ENCODE measurements around the gene DIP2B. TPM values are rescaled to one million over a fixed set of nuclear protein-coding genes. Genes with fewer than 3 reads are reported as not detected.

The DIP2B gene
- total and polyA plus RNA-seq, 2 of the 13 experiments (the other 11 are each of a cell fraction or from before 2014, with no cell fraction given) = 32.1 to 35.8 TPM

GRCh38 chr12:50775251-50775650 lies 270.5 kb downstream of the DIP2B start (continued):
- TF ChIP-seq ZNF891 (CRISPR knock-in tag; IDR thresholded peaks at IDR 0.05) (no peak), ZKSCAN8 (CRISPR knock-in tag; IDR thresholded peaks at IDR 0.05; ENCODE audit: borderline replicate concordance) (no peak), CREBL2 (CRISPR knock-in tag; IDR thresholded peaks at IDR 0.05; ENCODE audit: borderline replicate concordance) (no peak), NR2F1 (CRISPR knock-in tag; IDR thresholded peaks at IDR 0.05) (no peak), ZNF205 (CRISPR knock-in tag; IDR thresholded peaks at IDR 0.05) (no peak), ZBTB8A (CRISPR knock-in tag; IDR thresholded peaks at IDR 0.05; ENCODE audit: borderline replicate concordance, low read depth) (no peak), HDAC1 (CRISPR knock-in tag; IDR thresholded peaks at IDR 0.05) (no peak), SNAPC5 (CRISPR knock-in tag; IDR thresholded peaks at IDR 0.05; ENCODE audit: borderline replicate concordance) (no peak), ZEB1 (IDR thresholded peaks at IDR 0.05; ENCODE audit: insufficient replicate concordance, low read depth) (no peak)

- intact Hi-C loops (cut with micrococcal nuclease; ENCODE audit: unreplicated experiment) = loop anchor here (1.0 kb wide), 1 partner anchor 11 kb away; no protein-coding TSS in a partner anchor
- in situ Hi-C loops (cut with HindIII; ENCODE audit: extremely low pct_ligation_motif_present, low pct_unique_long_range_greater_than_20kb) = no loop called here
- DNase-seq (ENCODE audit: low spot score) = no peak
- Histone ChIP-seq H3K4me3 (replicated peaks in 1 of 3; ENCODE audit: insufficient read depth in 1 of 3, low read depth in 2 of 3, low read length in 3 of 3) (no peak overlapping the region), H3K9me3 (ENCODE audit: low read length) (no peaks in the 10 kb centered on the region), H2AFZ (ENCODE audit: low read length) (no peak overlapping the region), H3K36me3 (replicated peaks in 1 of 2; ENCODE audit: control insufficient read depth in 1 of 2, insufficient read depth in 2 of 2, low read length in 2 of 2) (peaks cover 2 to 3% of the 10 kb centered on the region in 2 experiments; a peak in 2 of 5 replicates), H3K27ac (ENCODE audit: extremely low read length, insufficient read depth, low read length) (no peak overlapping the region), H3K4me2 (ENCODE audit: low read depth, low read length) (no peak overlapping the region), H3K4me1 (ENCODE audit: insufficient read depth, low read length) (peaks cover 12% of the 10 kb centered on the region), H3K9ac (ENCODE audit: insufficient read depth, low read depth, low read length) (no peak overlapping the region), H3K79me2 (ENCODE audit: insufficient read depth, low read length) (peaks cover 49% of the 10 kb centered on the region), H3K27me3 (ENCODE audit: control insufficient read depth in 1 of 2, insufficient read depth in 2 of 2, low read length in 2 of 2) (no peaks in the 10 kb centered on the region), H4K20me1 (ENCODE audit: insufficient read depth, low read length) (no peaks in the 10 kb centered on the region)
- CTCF ChIA-PET (ENCODE audit: low intra/inter-chr PET ratio, low total read pairs) = no interaction called here
- no TSS peak for BruUV-seq (replicated peaks)
- no peak for ATAC-seq
- 97% methylated on average over 9 of the region's 9 CpGs for WGBS (ENCODE audit: low lambda C conversion rate)
- TF ChIP-seq ZNF503 (CRISPR knock-in tag; IDR thresholded peaks at IDR 0.05) (no peak), ZNF121 (CRISPR knock-in tag; IDR thresholded peaks at IDR 0.05) (peak; percentile 77; the same call in 1 of the 2 replicates), ZNF615 (CRISPR knock-in tag; IDR thresholded peaks at IDR 0.05; ENCODE audit: borderline replicate concordance) (no peak), GTF3A (CRISPR knock-in tag; conservative IDR thresholded peaks at IDR 0.05) (no peak), ZNF558 (CRISPR knock-in tag; IDR thresholded peaks at IDR 0.05; ENCODE audit: borderline replicate concordance) (no peak)
- FAIRE-seq = no peak
- POLR2A ChIA-PET = interaction anchor here (1.4 to 1.8 kb wide), 2 partner anchors 10 to 13 kb away, joined by 5 read pairs; partner anchors contain the start of gene ATF1
Observed at GRCh38 chr12:50776749-50777728, 272.3 kb downstream of the DIP2B start.
